Ovary (tissue), 3 donors: ENCODE measurements around the gene WASHC4.

Source experiments
- CTCF ChIP-seq, 3 donors: fragments of 450-650 bp in 2 of 3; fragments of 200-600 bp in 1 of 3; IDR thresholded peaks; one replicate each; pipeline versions ENCODE4 v1.5.1 to v1.8.0; 2016 to 2022; ENCODE audit warnings: antibody characterized with exemption in 3 of 3, mild to moderate bottlenecking in 1 of 3
- POLR2A ChIP-seq: fragments of 450-650 bp; IDR thresholded peaks from one replicate; pipeline ENCODE4 v1.6.1; 2017; ENCODE audit warnings: antibody characterized with exemption, mild to moderate bottlenecking, moderate library complexity
- donor health status: DM: no; HTN: no; CAD: no.

- TF ChIP-seq CTCF (IDR thresholded peaks at IDR 0.05) (no peak), POLR2A (no peak)
Observed at GRCh38 chr12:105077435-105077834, 30.1 kb upstream of the WASHC4 start.
